Measurements from ENCODE around the gene CLIC4. TPM values are rescaled to one million over a fixed set of nuclear protein-coding genes. Genes with fewer than 3 reads are reported as not detected.

CLIC4 gene
- total RNA-seq, 4 donors from 2014 or later: 145 to 344 (median 181) TPM

DNA sequence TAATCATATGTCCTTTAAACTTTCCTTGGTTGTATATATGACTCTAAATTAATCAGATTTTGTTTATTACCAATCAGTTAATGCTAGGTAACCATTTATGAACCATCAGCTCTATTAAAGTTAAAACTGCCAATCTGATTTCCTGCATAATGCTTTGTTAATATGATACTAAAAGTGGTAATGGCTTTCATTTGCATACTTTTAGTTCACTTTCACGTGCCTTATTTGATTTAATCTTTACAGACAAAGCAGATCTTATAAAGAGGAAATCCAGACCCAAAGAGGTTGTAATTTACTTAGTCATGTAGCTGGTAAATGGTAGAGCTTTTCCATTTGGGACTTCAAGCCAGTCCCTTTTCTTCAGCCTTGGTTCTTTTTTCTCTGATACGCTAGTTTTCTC lies 61.3 kb downstream of the CLIC4 start:
- TF ChIP-seq, protein P1, sequence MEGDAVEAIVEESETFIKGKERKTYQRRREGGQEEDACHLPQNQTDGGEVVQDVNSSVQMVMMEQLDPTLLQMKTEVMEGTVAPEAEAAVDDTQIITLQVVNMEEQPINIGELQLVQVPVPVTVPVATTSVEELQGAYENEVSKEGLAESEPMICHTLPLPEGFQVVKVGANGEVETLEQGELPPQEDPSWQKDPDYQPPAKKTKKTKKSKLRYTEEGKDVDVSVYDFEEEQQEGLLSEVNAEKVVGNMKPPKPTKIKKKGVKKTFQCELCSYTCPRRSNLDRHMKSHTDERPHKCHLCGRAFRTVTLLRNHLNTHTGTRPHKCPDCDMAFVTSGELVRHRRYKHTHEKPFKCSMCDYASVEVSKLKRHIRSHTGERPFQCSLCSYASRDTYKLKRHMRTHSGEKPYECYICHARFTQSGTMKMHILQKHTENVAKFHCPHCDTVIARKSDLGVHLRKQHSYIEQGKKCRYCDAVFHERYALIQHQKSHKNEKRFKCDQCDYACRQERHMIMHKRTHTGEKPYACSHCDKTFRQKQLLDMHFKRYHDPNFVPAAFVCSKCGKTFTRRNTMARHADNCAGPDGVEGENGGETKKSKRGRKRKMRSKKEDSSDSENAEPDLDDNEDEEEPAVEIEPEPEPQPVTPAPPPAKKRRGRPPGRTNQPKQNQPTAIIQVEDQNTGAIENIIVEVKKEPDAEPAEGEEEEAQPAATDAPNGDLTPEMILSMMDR (IDR thresholded peaks at IDR 0.05; ENCODE audit: low read depth): no peak

DNA sequence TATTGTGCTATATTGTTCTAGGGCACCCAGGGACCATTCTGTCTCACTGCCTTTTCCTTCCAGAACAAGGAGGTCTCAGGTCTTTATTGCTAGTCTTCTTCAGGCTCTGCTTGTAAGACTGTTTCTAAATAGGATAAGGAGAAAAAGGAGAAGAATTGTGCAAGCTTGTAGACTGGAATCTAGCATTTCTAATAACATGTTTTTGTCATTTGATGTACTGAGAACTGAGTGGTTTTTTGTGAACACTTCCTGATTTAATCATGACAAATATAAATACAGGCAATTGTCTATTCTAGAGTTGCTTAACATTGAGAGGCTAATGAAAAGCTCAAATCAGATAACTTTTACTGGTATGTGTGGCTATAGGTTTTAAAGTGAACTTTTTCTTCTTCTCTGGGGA lies 77.6 kb downstream of the CLIC4 start:
- TF ChIP-seq, protein P1 (IDR thresholded peaks at IDR 0.05; ENCODE audit: low read depth): no peak

DNA sequence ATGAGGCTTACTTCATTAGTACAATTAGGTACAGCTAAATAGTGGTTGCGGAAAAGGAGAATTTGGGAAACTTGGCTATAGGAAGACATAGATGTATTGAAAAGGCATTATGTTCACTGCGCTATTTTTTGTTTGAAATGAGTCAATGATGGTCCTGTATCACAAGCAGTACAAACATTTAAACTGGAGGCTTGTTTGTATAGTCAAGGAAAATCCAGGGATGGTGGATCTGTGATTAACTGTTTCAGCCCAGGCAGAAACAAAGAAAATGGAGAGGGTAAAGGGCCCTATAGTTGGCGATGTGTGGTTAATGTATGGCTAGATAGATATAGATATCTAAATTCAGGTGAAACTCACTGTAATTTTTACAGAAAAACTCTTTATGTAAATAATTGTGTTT lies 79.9 kb downstream of the CLIC4 start:
- TF ChIP-seq, protein P1 (IDR thresholded peaks at IDR 0.05; ENCODE audit: low read depth): no peak

DNA sequence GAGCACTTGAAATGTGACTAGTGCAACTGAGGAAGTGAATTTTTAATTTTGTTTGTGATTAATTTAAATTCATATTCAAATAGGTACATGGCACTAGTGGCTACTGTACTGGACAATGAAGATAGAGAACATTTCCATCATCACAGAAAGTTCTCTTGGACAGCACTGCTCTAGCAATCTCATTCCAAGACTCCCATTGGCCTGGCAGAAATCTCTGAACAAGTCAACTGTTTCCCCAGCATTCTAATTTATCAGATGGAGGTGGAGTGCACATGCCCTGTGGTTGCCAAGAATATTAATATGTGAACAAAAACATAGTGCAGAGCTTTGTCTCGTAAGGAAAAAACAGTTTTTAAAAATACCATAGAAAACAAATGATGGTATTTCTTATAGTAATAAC lies 81.3 kb downstream of the CLIC4 start:
- TF ChIP-seq, protein P1 (IDR thresholded peaks at IDR 0.05; ENCODE audit: low read depth): no peak

DNA sequence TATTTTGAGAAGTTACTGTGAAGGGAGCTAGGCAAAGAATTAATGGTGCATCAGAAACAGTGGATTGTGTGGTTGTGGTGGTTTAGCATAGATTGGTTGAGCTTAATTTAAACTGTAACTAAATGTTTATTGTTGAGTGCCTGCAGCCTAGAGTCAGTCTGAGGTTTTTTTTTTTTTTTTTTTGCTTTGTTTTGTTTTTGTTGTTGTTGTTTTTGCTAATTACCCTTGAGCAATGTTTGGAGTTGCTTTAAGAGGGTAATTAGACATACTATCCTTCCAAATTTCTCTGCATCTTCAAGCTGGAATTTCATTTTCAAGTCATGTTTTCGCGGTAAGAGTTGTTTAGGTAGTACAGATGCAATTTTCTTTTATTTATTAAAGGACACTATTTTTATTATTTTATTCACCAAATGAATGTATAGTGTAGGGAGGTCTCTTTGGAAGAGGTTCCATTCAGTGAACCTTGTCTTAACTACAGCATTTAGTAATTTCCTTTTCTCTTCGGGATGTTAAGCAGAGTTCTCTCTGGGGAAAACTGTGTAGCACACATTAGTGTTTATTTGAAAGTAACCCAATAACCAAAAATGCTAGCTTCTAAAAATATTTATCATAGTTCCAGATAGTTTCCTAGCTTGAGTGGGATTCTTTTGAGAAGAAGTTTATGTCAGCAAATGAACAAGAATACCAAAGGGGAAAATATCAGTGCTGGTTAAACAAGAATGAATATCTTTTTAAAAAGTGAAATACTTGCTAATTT lies 82.3 kb downstream of the CLIC4 start:
- TF ChIP-seq, protein P1 (IDR thresholded peaks at IDR 0.05; ENCODE audit: low read depth): no peak

DNA sequence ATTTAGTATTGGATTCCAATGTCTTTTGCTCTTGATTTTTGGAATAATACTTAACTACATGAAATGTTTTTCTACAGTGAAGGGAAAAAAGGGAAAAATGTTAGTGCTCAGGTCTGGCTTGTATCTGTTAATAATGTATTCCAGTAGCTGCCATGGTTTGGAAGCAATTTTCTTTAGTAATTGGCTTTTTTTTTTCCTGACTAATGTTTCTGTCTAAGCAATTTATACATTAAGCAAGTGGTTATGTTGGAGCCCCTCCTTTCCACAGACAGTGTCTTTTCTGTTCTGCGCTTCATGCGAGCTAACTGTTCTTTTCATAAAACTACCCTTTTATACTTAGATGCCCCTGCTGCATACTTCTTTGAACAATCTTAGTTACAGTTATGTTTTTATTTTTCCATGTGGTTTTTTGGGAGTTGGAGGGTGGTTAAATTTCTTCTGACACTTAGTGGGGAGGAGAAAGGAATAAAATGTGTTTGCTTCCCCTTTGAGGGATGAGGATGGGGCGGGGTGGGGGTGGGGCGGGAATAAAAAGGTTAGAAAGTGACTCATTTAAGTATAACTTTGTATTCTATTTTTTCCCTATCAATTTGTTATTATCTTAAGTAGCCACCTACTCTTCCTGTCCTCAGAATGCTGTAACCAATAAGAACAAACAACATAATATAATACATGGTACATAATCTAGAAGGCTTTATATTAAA lies 83.1 kb downstream of the CLIC4 start:
- TF ChIP-seq, protein P1 (IDR thresholded peaks at IDR 0.05; ENCODE audit: low read depth): no peak

DNA sequence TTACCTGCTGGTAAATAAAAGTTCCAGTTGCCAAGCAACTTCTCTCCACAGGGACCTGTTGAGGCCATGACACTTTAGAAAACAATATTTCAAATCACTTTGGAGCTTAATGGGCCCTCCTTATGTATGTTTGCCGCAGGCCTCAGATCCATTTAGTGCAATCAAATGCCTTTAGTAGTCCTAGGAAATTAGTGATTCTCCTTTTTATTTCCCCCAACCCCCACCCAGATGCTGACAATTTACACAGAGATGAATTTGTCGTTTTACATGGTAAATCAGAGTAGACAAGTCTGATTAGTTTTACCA lies 83.6 kb downstream of the CLIC4 start:
- TF ChIP-seq, protein P1 (IDR thresholded peaks at IDR 0.05; ENCODE audit: low read depth): no peak
